GM19467 (cell line): ENCODE data around the gene PDE5A.
A peak's percentile ranks its signal among the peaks of the same experiment; 100 is the strongest.
"Not testable (repeated sequence)": the region's sequence is repeated elsewhere in the genome, so short reads cannot be mapped to it uniquely, and the experiment has no call there.

Experiments used
- ATAC-seq: cut with Tn5 transposase; IDR thresholded peaks from one replicate; pipeline ENCODE4 v1.9.1; 2021; ENCODE audit warnings: mild to moderate bottlenecking, moderate library complexity; ENCODE audit not compliant: unreplicated experiment

Gene PDE5A

GRCh38 chr4:119628281-119629141, at the start of gene PDE5A:
TSS of gene PDE5A (minus strand) at chr4:119628804. CDS start at chr4:119628671, 133 bp downstream.
- peak; percentile 91 for ATAC-seq

GRCh38 chr4:119676101-119676500, 47.5 kb upstream of the PDE5A start:
- ATAC-seq = no peak

- ATAC-seq = no peak
Observed at GRCh38 chr4:119675391-119675790, 46.8 kb upstream of the PDE5A start.

- no peak for ATAC-seq
Observed at GRCh38 chr4:119672938-119673337, 44.3 kb upstream of the PDE5A start.

- no peak for ATAC-seq
Observed at GRCh38 chr4:119672086-119672485, 43.5 kb upstream of the PDE5A start.

- no peak for ATAC-seq
Observed at GRCh38 chr4:119671205-119671604, 42.6 kb upstream of the PDE5A start.

GRCh38 chr4:119667802-119668201, 39.2 kb upstream of the PDE5A start:
- no peak for ATAC-seq

GRCh38 chr4:119666653-119667091, 38.1 kb upstream of the PDE5A start:
- ATAC-seq = no peak

- ATAC-seq = no peak
Observed at GRCh38 chr4:119665752-119666151, 37.1 kb upstream of the PDE5A start.

- no peak for ATAC-seq
Observed at GRCh38 chr4:119664168-119664907, 35.7 kb upstream of the PDE5A start.

- no peak for ATAC-seq
Observed at GRCh38 chr4:119663160-119663788, 34.7 kb upstream of the PDE5A start.

- ATAC-seq = not testable (repeated sequence)
Observed at GRCh38 chr4:119662612-119663011, 34.0 kb upstream of the PDE5A start.

- no peak for ATAC-seq
Observed at GRCh38 chr4:119661231-119661630, 32.6 kb upstream of the PDE5A start.

- no peak for ATAC-seq
Observed at GRCh38 chr4:119659576-119659975, 31.0 kb upstream of the PDE5A start.

GRCh38 chr4:119657111-119657611, 28.6 kb upstream of the PDE5A start:
- ATAC-seq = no peak

GRCh38 chr4:119656342-119656741, 27.7 kb upstream of the PDE5A start:
- ATAC-seq = no peak

- ATAC-seq = no peak
Observed at GRCh38 chr4:119655111-119655837, 26.7 kb upstream of the PDE5A start.

GRCh38 chr4:119653990-119654389, 25.4 kb upstream of the PDE5A start:
- ATAC-seq = no peak

GRCh38 chr4:119652998-119653397, 24.4 kb upstream of the PDE5A start:
- no peak for ATAC-seq

- no peak for ATAC-seq
Observed at GRCh38 chr4:119648398-119648797, 19.8 kb upstream of the PDE5A start.

- ATAC-seq = no peak
Observed at GRCh38 chr4:119647558-119647957, 19.0 kb upstream of the PDE5A start.
